GM18951 (cell line): ENCODE data around the gene FBXL15.

Source experiments
- POLR2A ChIP-seq: IDR thresholded peaks from 4 replicates; pipeline ENCODE4 v1.6.1; 2011; ENCODE audit warnings: mild to moderate bottlenecking; ENCODE audit not compliant: insufficient read length, insufficient read depth; ENCODE audit errors: extremely low read depth
- in situ Hi-C: fragments of 300-500 bp; cut with MboI; formaldehyde crosslinking; loops from one replicate; pipeline ENCODE4 v1.12.0; 2022; ENCODE audit warnings: low sequenced_read_pairs, mixed read lengths, inconsistent platforms; ENCODE audit not compliant: unreplicated experiment

The FBXL15 gene, protein sequence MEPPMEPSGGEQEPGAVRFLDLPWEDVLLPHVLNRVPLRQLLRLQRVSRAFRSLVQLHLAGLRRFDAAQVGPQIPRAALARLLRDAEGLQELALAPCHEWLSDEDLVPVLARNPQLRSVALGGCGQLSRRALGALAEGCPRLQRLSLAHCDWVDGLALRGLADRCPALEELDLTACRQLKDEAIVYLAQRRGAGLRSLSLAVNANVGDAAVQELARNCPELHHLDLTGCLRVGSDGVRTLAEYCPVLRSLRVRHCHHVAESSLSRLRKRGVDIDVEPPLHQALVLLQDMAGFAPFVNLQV

DNA sequence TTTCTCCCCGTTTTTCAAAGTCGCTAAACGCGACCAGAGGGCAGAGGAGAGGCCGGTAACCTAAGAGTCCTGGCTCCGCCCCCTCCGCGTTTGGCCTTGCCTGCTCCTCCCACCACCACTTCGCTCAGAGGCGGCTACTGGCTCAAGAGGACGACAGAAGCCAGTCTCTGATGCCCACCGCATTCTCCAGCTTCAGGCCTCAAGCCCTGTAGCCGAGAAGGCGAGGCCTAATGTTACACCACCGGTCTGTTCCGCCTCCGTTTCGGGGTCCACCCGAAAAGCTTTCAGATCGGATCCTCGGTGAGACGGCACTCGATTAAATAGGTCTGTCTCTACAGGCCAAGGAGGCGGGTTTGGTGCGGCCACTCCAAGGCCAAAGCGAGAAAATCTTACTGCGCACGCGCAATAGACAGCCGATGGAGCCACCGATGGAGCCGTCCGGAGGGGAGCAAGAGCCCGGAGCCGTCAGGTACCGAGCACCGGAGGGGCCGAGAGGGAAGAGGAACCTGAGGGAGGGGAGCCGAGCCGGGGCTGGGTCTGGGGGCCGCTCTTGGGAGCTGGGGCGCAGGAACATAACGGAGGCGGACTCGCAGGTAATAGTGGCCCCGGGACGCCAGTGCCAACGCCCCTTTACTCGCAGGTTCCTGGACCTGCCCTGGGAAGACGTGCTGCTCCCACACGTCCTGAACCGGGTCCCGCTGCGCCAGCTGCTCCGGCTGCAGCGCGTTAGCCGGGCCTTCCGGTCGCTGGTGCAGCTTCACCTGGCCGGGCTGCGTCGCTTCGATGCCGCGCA, at the start of gene FBXL15:
Gene FBXL15, plus strand, starts transcription at position 123 of the 793 bp plus-strand sequence. Its CDS starts 294 bp downstream, at position 417.
- TF ChIP-seq POLR2A = peak; percentile 67
- in situ Hi-C loops = no loop called here

GRCh38 chr10:102371295-102371694, 49.3 kb upstream of the FBXL15 start:
- in situ Hi-C loops = no loop called here
- TF ChIP-seq POLR2A = no peak

GRCh38 chr10:102375250-102375649, 45.4 kb upstream of the FBXL15 start:
- TF ChIP-seq POLR2A = no peak
- in situ Hi-C loops = no loop called here

DNA sequence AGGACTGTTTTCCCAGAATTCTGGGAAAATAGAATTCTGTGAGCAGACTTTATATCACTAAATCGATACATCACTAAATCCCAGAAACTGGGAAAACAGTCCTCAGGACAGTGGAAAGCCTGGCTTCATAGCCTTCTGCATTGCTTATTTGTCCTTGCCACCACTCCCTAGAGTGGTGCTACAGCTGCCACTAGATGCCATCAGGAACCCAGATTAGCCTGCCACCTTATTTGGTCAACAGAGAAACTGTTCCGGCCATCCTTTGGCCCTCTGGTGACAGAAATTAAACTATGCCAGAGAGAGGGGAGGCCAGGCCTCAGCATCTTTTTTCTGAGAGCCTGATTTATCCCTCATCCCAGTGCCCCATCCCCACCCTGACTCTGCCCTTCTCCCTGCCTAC, 44.8 kb upstream of the FBXL15 start:
- TF ChIP-seq POLR2A = no peak
- in situ Hi-C loops = no loop called here

- TF ChIP-seq POLR2A = no peak
- in situ Hi-C loops = no loop called here
These were observed 43.7 kb upstream of the FBXL15 start for GRCh38 chr10:102376901-102377300.

DNA sequence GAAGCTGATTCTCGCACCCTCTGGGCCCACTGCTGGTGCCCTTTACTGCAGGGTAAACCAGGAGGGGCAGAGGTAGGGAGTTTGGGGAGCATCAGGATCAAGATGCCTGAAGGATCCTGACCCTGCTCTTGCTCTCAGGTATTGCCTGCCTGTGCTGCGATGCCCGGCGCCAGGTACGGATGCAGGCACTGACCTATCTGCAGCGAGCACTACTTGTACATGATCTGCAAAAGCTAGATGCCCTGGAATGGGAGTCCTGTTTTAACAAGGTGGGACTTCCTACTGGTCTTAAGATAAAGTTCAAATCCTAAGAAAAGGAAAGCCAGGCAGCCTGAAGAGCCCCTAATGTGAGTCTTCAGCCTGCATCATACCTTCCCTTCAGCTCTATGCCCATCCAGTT, 41.3 kb upstream of the FBXL15 start:
- in situ Hi-C loops = no loop called here
- TF ChIP-seq POLR2A = no peak

GRCh38 chr10:102381983-102382382, 38.7 kb upstream of the FBXL15 start:
- in situ Hi-C loops = no loop called here
- no peak for TF ChIP-seq POLR2A

DNA sequence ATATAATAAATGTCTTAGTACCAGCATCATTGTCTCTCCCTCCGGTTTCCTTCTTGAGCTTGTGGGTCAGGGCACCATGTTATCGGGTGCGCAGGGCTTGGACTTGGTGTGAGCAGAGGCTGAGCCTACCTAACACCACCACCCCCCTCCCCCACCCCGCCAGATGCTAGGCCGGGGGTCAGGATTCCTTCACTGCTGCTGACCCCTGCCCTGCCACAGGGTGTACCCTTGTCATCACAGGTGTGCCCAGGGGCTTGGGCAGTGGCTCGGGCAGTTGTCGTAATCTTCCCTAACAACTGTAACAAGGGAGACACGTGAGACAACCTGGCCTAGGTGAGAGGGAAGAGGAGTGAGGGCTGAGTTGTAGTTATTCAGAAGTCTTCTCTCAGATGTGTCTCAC, 37.8 kb upstream of the FBXL15 start:
- in situ Hi-C loops = no loop called here
- TF ChIP-seq POLR2A = no peak

DNA sequence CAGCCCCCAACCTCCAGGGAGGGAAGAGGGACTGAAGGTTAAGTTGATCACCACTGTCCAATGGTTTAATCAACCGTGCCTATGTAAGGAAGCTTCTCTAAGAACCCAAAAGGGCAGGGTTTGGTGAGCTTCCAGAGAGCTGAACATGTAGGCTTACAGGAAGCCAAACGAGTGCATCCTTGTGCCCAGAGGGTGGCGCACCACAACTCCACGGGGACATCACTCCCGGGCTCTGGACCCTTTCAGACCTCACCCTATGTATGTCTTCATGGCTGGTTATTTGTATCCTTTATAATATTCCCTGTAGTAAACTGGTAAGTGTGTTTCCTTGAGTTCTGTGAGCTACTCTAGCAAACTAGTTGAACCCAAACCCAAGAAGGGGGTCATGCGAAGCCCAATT, 36.6 kb upstream of the FBXL15 start:
- in situ Hi-C loops = no loop called here
- TF ChIP-seq POLR2A = no peak

- in situ Hi-C loops = no loop called here
These were observed 35.8 kb upstream of the FBXL15 start for GRCh38 chr10:102384606-102385429.

DNA sequence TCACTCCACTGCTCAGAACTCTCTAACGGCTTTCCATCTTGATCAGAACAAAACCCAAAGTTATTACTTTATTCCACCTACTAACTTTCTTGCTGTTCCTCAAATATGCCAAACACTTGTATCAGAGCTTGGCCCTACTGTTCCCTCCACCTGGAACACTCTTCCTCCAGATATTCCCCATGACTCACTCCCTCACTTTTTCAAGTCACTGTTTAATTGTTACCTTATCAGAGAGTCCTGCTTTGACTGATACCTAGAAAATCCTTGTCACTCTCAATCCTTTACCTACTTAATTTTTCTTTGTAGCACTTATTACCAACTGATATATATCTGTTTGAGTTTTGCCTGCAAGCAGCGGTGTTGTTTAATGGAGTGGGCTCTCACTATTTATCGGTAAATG, 30.7 kb upstream of the FBXL15 start:
- in situ Hi-C loops = no loop called here
- no peak for TF ChIP-seq POLR2A

More at GRCh38 chr10:102384606-102385429, 35.8 kb upstream of the FBXL15 start:
- TF ChIP-seq POLR2A = no peak

DNA sequence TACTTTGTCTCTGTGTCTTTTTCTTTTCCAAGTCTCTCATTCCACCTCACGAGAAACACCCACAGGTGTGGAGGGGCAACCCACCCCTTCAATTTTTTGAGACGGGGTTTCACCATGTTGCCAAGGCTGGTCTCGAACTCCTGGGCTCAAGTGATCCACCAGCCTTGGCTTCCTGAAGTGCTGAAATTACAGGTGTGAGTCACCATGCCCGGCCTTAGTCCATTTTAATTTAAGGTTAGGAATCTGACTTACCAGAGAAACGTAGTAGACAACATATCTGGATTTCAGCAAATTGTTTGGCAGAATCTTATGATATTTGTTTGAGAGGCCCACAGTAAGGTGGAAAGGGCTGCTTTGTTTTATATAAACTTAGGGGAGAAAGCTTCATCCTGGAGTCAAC, 28.3 kb upstream of the FBXL15 start:
- in situ Hi-C loops = no loop called here
- no peak for TF ChIP-seq POLR2A

GRCh38 chr10:102393411-102394078, 27.1 kb upstream of the FBXL15 start:
- TF ChIP-seq POLR2A = no peak
- in situ Hi-C loops = no loop called here

GRCh38 chr10:102394079-102394800, 26.4 kb upstream of the FBXL15 start:
- peak; percentile 82 for TF ChIP-seq POLR2A
- in situ Hi-C loops = no loop called here
